Esophagus squamous epithelium (tissue), 5 donors: Measurements from ENCODE around the gene CSF3R. TPM values are rescaled to one million over a fixed set of nuclear protein-coding genes. Genes with fewer than 3 reads are reported as not detected.

ENCODE experiments used
- DNase-seq: peaks from one replicate; lab custom pipeline; 2025; lab: John Stamatoyannopoulos, UW
- H3K27ac ChIP-seq, 4 donors: fragments of 200-600 bp; sonication (generic); one replicate each; pipeline ENCODE4 v1.5.1; 2016 to 2019; ENCODE audit warnings: mild to moderate bottlenecking in 1 of 4
- H3K27me3 ChIP-seq, 4 donors: fragments of 200-600 bp; sonication (generic); 1 replicate in 3 of 4; 2 replicates in 1 of 4; pipeline versions ENCODE4 v1.5.1 to v1.6.0; 2017 to 2021; ENCODE audit warnings: antibody characterized with exemption in 1 of 4
- H3K36me3 ChIP-seq, 3 donors: fragments of 200-600 bp; sonication (generic); one replicate each; pipeline ENCODE4 v1.5.1; 2016 to 2019
- H3K4me1 ChIP-seq, 3 donors: fragments of 200-600 bp; sonication (generic); one replicate each; pipeline ENCODE4 v1.5.1; 2017 to 2019
- H3K4me3 ChIP-seq, 4 donors: fragments of 200-600 bp; sonication (generic); 1 replicate in 3 of 4; 2 replicates in 1 of 4; pipeline ENCODE4 v1.5.1; 2016 to 2019; ENCODE audit warnings: mild to moderate bottlenecking in 2 of 4, moderate library complexity in 1 of 4
- H3K9me3 ChIP-seq, 3 donors: fragments of 200-600 bp; sonication (generic); one replicate each; pipeline ENCODE4 v1.5.1; 2016 to 2019
- CTCF ChIP-seq, 6 experiments: fragments of 450-650 bp in 4 of 6; fragments of 200-600 bp in 2 of 6; sonication (generic) in 2 of 6; IDR thresholded peaks; one replicate each; pipeline ENCODE4 v1.5.1; 2016 to 2019; ENCODE audit warnings: antibody characterized with exemption in 6 of 6, mild to moderate bottlenecking in 4 of 6, moderate library complexity in 4 of 6
- POLR2A ChIP-seq, 4 donors: fragments of 450-650 bp; IDR thresholded peaks; one replicate each; pipeline ENCODE4 v1.6.1; 2017; ENCODE audit warnings: antibody characterized with exemption in 4 of 4, mild to moderate bottlenecking in 4 of 4, moderate library complexity in 3 of 4
- WGBS, 2 donors: methylation state at CpG; one replicate each; pipeline ENCODE4 v1.1.5; 2018; 5-methylcytosine and 5-hydroxymethylcytosine counted together
- intact Hi-C: fragments of 100-400 bp; cut with DNase I; formaldehyde crosslinking; loops from one replicate; pipeline ENCODE4 v1.15.0; 2022
- total RNA-seq, 4 donors: library from RNA; depleted of rRNA; stranded (reverse); fragments of >200 nt; gene quantifications; one replicate each; pipeline ENCODE4 v1.1.0, GENCODE V29; 2016
- donor health status: DM: yes; HTN: yes; CAD: no.

CSF3R gene
- total RNA-seq, 4 donors from 2014 or later, result 0.42 to 10.0 (median 4.7) TPM

GRCh38 chr1:36453051-36453450 lies 29.7 kb downstream of the CSF3R start:
- Histone ChIP-seq H3K4me1 (peaks cover 0 to 32% (median 23%) of the 10 kb centered on the region in 3 donors), H3K4me3 (no peak overlapping the region), H3K27ac (no peak overlapping the region), H3K27me3 (no peaks in the 10 kb centered on the region), H3K36me3 (peaks cover 0 to 44% (median 8%) of the 10 kb centered on the region in 3 donors), H3K9me3 (no peaks in the 10 kb centered on the region)
- DNase-seq, result no peak
- TF ChIP-seq CTCF (IDR thresholded peaks at IDR 0.05), result no peak
- TF ChIP-seq POLR2A (IDR thresholded peaks at IDR 0.05), result no peak
- 85 to 94% methylated on average over 3 of the region's 3 CpGs for WGBS, 2 donors
- intact Hi-C loops, result no loop called here

GRCh38 chr1:36450919-36451305 lies 31.8 kb downstream of the CSF3R start:
- peak overlapping the region; percentile 41 to 84 (median 64) for H3K4me3 ChIP-seq
- no peaks in the 10 kb centered on the region for H3K9me3 ChIP-seq
- H3K36me3 ChIP-seq, result peaks cover 0 to 23% (median under 1%) of the 10 kb centered on the region in 3 donors
- H3K27ac ChIP-seq, result peak overlapping the region; percentile 92 to 98 (median 96)
- 24 to 30% methylated on average over 11 to 18 of the region's 18 CpGs for WGBS, 2 donors
- H3K27me3 ChIP-seq, result no peaks in the 10 kb centered on the region
- TF ChIP-seq POLR2A (IDR thresholded peaks at IDR 0.05) (no peak), CTCF (IDR thresholded peaks at IDR 0.05) (no peak)
- intact Hi-C loops, result no loop called here
- no peak for DNase-seq
- H3K4me1 ChIP-seq, result peaks cover 0 to 32% (median 23%) of the 10 kb centered on the region in 3 donors

GRCh38 chr1:36450270-36450918 lies 32.3 kb downstream of the CSF3R start, which contains the start of gene OSCP1:
Gene OSCP1, minus strand, starts transcription at chr1:36450451. Its CDS starts 82 bp downstream, at chr1:36450369.
- TF ChIP-seq POLR2A (IDR thresholded peaks at IDR 0.05) (peak in 3 of 4 donors; percentile 72 to 93 (median 89)), CTCF (IDR thresholded peaks at IDR 0.05) (no peak)
- peak; percentile 76 for DNase-seq
- no peaks in the 10 kb centered on the region for H3K9me3 ChIP-seq
- H3K27me3 ChIP-seq, result no peaks in the 10 kb centered on the region
- intact Hi-C loops, result no loop called here
- peak within 1 kb of the TSS; percentile 92 to 98 (median 96) for H3K27ac ChIP-seq
- H3K36me3 ChIP-seq, result peaks cover 0 to 18% (median 0%) of the 10 kb centered on the region in 3 donors
- H3K4me3 ChIP-seq, result peak within 1 kb of the TSS; percentile 41 to 84 (median 64)
- WGBS, 2 donors, result 0% methylated on average over 1 to 18 of the region's 48 CpGs
- H3K4me1 ChIP-seq, result peaks cover 0 to 32% (median 23%) of the 10 kb centered on the region in 3 donors

- DNase-seq, result no peak
- 31 to 56% methylated on average over 4 of the region's 4 CpGs for WGBS, 2 donors
- TF ChIP-seq POLR2A (IDR thresholded peaks at IDR 0.05) (no peak), CTCF (IDR thresholded peaks at IDR 0.05) (peak in 2 of 6 experiments; percentile 26 to 40)
- no peak overlapping the region for H3K4me3 ChIP-seq
- H3K9me3 ChIP-seq, result no peaks in the 10 kb centered on the region
- peaks cover 0 to 32% (median 23%) of the 10 kb centered on the region in 3 donors for H3K4me1 ChIP-seq
- intact Hi-C loops, result no loop called here
- no peaks in the 10 kb centered on the region for H3K27me3 ChIP-seq
- no peak overlapping the region for H3K27ac ChIP-seq
- H3K36me3 ChIP-seq, result no peaks in the 10 kb centered on the region
These were observed 34.1 kb downstream of the CSF3R start for GRCh38 chr1:36448530-36449056.

GRCh38 chr1:36447450-36447849 lies 35.3 kb downstream of the CSF3R start:
- Histone ChIP-seq H3K4me3 (no peak overlapping the region), H3K9me3 (no peaks in the 10 kb centered on the region), H3K4me1 (peaks cover 0 to 32% (median 23%) of the 10 kb centered on the region in 3 donors), H3K27ac (no peak overlapping the region), H3K36me3 (no peaks in the 10 kb centered on the region), H3K27me3 (no peaks in the 10 kb centered on the region)
- no peak for DNase-seq
- TF ChIP-seq POLR2A (IDR thresholded peaks at IDR 0.05), result no peak
- no peak for TF ChIP-seq CTCF (IDR thresholded peaks at IDR 0.05)
- intact Hi-C loops, result no loop called here
